Fibroblast of lung (primary cell): ENCODE measurements around the gene LIPA.

Experiments used
- EZH2 ChIP-seq: IDR thresholded peaks from 2 replicates; pipeline ENCODE4 v1.5.1; 2012; ENCODE audit warnings: low read length, control low read depth, mild to moderate bottlenecking; ENCODE audit errors: missing control alignments
- TF ChIP-seq, protein P1 (sequence below), 2 donors: IDR thresholded peaks in 1 of 2; conservative IDR thresholded peaks in 1 of 2; 1 replicate in 1 of 2; 2 replicates in 1 of 2; pipeline ENCODE4 v1.5.1; 2011 to 2012; ENCODE audit warnings: low read length in 2 of 2, control low read depth in 1 of 2, inconsistent platforms in 1 of 2, low read depth in 1 of 2, mild to moderate bottlenecking in 1 of 2

DNA sequence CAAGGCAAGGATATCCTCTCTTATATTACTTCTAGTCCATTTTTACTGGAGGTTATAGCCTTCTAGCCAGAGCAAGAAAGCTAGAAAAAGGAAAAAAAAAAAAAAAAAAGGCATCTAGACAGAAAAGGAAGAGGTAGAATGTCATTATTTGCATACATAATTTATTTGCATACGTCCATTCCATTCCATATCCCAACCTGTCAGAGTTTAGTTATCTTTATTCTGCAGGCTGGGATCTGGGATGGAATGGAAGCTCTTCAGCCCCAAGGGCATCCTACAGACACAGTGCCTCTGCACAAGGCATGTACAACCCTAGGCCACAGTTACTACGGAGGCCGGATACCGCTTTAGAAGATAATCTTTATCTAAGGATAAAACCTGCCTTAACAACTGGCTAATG is 54.1 kb downstream of the LIPA start:
- TF ChIP-seq, protein P1, sequence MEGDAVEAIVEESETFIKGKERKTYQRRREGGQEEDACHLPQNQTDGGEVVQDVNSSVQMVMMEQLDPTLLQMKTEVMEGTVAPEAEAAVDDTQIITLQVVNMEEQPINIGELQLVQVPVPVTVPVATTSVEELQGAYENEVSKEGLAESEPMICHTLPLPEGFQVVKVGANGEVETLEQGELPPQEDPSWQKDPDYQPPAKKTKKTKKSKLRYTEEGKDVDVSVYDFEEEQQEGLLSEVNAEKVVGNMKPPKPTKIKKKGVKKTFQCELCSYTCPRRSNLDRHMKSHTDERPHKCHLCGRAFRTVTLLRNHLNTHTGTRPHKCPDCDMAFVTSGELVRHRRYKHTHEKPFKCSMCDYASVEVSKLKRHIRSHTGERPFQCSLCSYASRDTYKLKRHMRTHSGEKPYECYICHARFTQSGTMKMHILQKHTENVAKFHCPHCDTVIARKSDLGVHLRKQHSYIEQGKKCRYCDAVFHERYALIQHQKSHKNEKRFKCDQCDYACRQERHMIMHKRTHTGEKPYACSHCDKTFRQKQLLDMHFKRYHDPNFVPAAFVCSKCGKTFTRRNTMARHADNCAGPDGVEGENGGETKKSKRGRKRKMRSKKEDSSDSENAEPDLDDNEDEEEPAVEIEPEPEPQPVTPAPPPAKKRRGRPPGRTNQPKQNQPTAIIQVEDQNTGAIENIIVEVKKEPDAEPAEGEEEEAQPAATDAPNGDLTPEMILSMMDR (conservative IDR thresholded peaks at IDR 0.05 in 1 of 2, IDR thresholded peaks at IDR 0.05 in 1 of 2; ENCODE audit: low read depth in 1 of 2, low read length in 2 of 2): no peak
- TF ChIP-seq EZH2: no peak
